Inflammatory macrophage (primary cell): ENCODE results near the gene TRAPPC3.

Experiments used
- DNase-seq, 2 donors: peaks; one replicate each; pipeline ENCODE4 v3.0.0-alpha.2; 2020 to 2022

The TRAPPC3 gene

DNA sequence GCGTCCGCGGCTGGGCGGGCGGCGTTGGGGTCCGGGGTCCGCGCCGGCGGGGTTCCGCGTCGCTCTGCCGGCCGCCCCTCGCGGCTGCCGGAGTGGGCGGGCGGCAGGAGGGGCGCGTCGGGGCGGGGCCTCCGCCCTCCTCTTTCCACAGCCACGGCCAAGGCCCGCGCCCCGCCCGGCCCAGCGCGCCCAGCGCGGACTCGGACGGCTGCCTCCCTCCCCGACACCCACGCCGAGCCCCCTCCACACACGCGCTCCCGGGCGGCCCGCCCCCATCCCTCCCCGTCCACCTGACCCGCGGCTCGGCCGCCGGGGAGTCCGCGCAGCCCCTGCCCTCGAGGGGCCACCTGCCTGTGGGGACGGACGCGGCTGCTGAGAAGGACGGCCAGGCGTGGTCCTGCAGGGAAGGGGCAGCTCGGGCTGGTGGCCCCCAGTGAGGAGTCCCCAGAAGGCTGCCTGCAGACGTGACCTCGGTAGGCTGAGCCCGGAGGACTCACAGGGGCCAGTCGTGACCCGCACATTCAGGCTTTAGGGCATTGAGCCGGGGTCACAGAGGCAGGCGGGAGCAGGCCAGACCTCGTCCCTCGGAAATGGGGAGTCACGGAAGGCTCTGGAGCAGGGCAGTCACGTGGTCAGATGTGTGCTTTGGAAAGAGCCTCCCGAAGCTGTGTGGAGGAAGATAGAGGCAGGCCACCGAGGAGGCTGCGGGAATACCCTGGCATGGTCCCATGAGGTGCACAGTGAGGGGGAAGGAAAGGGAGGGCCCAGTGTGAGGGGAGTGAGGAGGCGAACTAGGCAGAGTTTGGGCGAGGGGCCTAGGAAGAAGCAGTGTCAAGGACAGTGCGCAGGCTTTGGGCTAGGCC lies 23.9 kb downstream of the TRAPPC3 start, which contains the start of gene COL8A2:
TSS of gene COL8A2 (minus strand) at position 94 of the 863 bp plus-strand sequence. CDS start 24,980 bp downstream, outside the sequence.
- peak; percentile 10 to 53 for DNase-seq

DNA sequence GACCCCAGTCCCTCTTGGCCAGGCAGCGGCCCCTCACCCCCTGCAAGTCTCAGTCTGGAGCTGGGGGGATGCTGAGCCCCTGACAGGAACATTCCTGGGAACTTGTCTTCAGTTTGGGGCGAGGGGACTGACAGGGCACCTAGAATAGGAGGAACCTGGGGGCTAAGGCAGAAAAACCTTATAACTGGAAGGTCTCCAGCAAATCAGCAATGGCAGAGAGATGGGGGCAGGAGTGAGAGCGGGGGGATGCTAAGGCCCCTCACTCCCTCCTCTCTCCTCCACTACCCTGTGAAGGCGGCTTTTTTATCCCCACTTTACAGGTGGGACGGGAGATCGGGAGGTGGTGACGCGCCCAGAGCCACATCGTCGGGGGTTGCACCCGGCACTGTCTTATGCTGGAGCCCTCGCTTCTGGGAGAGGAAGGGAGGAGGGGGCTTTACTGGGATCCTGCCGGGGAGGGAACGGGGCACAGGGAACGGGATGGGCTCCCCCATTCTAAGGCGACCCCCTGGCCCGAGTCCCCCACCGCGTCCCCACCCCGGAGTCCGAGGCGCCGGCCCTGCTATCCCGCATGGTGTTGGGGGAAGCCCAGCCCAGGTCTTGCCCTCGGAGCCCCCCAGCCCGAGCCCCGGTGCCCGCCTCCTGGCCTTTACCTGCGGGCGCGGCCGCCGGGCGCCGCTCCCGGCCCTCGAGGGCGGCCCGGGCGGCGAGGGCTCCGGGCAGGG lies 24.7 kb downstream of the TRAPPC3 start:
- DNase-seq = no peak

DNA sequence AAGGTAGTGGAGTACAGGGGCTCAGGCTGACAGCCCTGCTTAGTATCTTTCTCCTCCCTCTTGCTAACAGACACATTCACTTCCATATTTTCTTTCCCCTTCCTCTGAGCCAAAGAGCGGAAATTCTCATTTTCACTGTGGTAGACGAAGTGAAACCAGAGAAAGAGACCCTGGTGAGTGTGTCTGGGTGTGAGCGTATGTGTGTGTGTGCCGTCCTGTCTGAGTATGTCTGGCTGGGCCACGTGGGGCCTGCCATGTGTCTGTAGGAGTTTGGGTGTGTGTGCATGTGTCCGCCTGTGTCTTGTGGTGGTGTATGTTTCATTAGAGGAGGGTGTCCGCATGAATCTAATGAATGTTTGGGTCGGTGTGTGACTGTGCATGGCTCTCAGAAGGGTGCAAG lies 25.9 kb downstream of the TRAPPC3 start:
- peak; percentile 86 to 93 for DNase-seq

DNA sequence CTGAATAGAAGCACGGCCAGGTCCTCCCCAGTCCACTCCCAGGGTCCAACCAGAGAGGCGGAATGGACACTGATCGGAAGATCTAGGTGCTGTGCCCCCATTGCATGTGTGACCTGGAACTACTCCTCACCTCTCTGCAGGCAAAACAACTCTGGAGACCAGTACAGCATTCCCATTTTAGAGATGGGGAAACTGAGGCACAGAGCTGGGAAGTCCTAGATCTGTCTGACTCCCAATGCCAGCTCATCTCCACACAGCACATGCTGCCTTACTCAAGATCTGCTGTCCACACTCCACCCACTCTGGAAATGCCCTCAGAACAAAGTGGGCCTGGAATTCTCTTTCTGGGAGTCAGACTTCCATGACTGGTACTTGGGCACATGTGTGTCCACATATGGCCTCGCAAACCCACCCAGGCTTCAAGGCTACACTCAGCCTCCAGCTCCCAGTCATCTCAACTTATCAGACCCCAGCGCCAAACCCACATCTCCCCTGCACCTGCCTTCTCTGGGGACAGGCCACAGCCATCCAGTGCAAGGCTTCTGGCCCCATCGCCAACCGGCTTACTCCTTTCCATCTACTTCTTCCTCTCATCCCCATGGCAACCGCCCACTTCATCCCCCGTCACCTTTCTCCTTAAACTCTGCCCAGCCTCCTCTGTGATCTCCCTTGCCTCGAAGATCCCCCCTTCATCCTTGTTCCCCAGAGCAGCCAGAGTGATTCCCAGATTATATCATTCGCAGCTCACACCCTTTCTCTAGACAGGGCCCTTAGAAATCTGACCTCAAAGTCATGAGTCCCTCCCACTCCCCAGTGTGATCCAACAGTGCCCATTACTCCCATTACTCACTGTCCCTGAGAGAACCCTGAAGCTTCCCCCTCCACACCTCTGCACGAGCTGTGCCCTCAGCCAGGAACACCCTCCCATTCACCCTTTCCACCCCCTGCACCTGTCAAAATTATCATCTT lies 26.9 kb downstream of the TRAPPC3 start:
- DNase-seq = peak; percentile 52 to 89

DNA sequence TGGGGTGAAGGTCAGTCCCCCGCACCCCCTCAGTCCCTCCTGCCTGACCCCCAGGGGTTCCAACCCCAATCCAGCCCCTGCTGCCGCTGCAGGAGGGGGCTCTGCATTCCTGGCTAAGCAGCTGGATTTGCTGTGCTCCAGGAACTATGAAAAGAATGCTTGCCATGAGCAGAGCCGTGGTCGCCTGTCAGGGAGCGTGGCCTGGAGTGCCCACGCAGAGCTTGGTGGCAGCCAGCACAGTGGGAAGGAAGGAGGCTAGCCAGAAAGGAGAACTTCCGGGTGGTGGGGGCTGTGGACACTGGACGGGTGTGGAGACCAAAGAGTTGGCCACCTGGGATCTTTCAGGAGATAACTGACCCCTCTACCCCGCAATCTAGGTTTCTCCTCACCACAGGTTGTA lies 29.8 kb downstream of the TRAPPC3 start:
- peak; percentile 72 to 89 for DNase-seq

DNA sequence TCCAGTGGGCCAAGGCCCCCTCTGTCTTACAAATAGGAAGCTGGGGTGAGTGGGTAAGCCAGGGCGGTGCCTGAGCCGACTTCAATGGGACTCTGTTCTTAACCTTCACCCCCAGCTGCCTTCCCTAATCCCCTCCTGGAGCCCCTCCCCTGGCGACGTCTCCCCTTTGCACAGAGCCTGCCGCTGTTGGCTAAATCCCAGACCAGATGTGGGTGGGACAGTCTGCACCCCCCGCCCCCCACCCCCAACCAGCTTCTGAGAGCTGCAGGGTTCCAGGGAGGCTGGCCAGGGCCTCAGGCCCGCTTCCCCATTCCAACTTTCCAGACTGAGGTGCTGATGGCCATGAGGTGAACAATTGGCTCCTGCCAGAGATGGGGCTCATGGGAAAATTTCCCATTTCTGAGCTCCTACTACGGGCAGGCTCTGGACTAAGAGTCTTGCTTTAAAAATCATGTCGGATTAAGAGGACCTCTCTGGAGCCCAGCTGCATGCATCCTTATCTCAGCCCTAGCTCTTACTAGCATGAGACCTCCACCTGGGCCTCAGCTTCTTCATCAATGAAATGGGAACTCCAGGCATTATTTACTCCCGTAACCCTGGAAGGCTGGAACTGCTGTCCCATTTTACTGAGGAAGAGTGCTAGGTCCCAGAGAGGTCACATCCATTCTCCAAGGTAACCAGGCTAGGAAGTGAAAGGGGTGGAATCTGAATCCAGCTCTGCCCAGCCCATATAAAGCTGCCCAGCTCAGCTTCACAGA lies 30.7 kb downstream of the TRAPPC3 start:
- no peak for DNase-seq

DNA sequence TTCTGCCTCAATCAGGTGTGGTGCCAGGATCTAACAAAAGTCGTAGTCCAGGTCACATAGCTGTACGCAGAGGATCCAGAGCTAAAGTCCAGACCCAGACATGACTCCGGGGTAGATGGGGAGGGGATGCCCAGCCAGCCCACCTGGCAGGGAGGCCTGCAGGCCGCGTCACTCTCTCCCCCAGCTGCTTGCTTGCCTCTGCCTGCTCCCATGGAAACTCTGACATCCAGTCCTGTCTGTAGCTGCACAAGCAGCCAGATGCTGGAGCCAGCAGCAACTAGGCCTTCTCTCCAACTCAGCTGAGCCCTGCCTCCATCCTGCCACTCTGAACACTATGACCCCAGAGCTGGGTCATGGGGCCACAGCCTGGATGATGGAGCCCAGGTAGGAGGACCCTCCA lies 32.4 kb downstream of the TRAPPC3 start:
- no peak for DNase-seq

DNA sequence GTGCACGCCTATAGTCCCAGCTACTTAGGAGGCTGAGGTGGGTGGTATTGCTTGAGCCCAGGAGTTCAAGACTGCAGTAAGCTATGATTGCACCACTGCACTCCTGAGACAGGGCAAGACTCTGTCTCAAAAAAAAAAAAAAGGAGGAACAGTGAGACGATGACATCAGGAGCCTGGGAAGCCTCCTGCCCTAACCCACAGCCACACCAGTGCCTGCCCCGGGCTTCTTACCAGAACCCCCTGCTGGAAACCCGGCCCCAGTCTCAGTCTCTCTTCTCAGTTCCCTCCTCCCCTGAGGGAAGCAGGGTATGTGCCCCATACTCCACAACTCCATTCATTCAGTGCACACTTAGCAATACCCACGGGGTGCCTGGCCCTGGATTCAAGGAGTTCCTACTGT lies 33.4 kb downstream of the TRAPPC3 start:
- DNase-seq = peak; percentile 77 to 82

DNA sequence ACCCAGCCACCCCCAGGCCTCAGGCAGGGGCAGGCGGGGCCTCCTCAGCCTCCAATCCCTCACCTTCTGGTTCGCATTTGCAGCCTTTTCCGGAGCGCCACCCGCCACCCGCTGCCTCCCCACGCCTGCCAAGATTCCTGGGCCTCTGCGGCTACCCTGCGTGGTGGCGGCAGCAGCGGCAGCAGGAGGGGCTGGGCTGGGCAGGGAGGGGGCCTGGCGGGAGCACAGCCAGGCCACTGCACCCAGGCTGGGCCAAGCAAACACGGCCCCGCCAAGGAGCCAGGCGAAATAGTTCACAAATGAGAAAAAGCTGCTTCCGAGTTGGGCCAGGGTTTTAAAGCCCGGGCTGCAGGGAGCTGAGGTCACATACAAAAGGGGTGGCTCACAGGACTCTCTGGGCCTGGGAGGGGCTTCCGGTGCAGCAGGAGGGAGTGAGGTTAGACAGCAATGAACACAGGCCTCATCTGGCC lies 34.1 kb downstream of the TRAPPC3 start:
- no peak for DNase-seq

DNA sequence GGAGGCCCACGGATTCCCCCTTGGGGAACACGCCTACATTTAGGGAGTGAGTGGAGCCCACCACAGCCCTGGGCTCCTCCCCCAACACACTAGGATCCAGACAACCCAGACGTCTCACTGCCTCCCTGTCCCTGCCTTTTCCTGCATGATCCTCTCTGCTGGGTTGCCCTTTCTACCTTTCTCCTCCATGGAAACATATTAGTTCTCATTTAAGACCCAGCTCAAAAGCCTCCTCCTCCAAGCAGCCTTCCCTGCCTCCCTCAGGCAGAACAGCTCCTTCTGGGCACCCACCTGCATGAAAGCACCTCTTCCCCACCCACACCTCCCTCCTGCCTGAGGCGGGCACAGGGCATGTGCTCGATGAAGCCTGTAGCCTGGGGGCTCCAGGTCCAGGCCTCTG lies 34.9 kb downstream of the TRAPPC3 start:
- no peak for DNase-seq

DNA sequence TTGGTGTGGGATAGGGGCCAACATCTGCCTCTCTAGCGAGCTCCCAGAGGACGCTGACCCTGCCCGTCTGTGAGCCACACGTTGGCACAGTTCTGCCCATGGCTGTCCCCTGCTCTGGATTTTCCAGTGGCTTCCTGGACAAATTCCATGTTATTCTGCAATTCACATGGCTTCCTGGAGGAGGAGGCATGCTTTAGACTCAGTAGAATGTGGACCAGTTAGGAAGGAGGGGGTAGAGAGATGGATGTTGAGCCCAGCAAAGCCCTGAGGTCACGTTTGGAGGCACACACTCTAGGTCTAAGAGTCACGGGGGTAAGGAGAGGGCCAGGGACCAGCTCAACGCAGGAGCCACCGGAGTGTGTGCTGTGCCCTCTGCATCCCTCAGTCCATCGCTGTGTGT lies 36.5 kb downstream of the TRAPPC3 start:
- DNase-seq = no peak

DNA sequence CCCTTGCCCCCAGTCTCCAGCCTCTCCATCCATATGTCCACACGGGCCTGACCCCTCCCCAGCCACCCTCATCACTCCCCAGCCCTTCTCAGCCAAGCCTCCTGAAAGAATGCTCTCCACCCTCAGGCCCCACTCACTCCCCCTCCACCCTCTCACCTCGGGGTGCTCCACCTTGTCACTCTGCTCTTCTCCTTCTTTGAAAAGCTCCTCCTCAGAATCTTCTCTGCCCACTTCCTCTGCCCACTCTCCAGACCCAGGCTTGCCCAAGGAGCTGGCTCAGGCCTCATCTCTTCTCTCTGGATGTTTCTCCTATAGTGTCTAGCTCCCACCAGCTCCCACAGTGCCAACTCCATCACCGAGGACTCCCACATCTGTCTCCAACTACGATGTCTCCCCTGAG lies 38.1 kb downstream of the TRAPPC3 start:
- no peak for DNase-seq

DNA sequence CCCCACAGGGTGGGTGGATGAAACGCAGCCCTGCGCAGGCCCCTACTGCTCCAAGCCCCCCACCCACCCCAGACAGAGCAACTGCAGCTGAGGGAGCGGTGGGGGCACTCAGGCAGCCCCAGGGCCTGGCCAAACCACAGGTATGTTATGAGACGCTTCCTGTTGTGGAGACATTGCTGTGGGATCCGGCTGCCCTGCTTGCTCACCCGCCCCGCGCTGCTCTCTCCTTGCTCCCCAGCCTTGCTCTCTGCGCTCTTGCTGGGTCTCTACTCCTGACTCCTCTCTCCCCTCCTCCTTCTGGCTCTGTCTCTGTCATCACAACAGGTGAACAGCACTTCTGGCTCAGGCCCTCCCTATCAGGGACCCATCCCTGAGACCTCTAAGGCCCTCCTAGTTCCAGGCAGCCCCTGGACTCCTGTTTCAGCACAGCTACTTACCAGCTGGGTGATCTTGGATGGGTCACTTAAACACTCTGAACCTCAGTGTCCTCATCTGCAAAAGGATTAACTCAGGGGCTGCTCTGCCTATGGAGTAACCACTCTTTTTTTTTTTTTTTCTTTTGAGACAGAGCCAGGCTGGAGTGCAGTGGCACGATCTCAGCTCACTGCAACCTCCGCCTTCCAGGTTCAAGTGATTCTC lies 40.1 kb downstream of the TRAPPC3 start:
- DNase-seq = no peak

DNA sequence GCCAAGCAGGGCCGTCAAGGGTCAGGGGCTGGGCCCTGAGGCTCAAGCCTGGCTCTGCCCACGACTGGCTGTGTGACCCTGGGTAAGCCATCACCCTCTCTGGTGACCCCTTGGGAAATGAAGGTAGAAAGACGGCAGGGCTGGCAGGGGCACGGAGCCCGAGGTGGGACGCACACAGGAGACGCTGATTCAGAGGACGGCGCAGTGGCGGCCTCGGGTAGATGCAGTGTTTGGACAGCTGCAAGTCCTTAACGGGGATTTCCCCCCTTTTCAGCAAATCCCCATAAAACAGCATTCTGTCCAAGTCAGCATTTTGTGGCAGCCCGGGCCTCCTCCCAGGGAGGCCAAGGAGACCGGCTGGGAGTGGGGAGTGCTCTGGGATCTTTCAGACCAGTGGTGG lies 41.0 kb downstream of the TRAPPC3 start:
- no peak for DNase-seq

DNA sequence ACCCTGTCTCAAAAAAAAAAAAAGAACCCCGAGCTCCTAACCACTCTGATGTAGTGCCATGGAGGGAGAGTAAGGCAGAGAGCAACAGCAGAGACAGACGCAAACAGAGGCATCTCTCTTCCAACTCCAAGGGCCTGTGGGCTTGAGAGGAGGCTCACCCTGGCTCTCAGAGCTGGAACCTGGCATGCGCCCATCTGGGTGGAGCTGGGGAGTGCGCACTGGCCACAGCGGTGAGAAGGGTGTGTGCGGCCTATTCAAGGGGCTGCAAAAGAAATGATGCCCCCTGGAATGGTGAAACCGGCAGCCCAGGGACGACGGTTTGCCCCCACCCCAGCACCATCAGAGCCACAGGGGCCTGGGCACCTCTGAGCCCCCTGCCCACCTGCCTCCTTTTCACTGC lies 41.9 kb downstream of the TRAPPC3 start:
- DNase-seq = no peak

DNA sequence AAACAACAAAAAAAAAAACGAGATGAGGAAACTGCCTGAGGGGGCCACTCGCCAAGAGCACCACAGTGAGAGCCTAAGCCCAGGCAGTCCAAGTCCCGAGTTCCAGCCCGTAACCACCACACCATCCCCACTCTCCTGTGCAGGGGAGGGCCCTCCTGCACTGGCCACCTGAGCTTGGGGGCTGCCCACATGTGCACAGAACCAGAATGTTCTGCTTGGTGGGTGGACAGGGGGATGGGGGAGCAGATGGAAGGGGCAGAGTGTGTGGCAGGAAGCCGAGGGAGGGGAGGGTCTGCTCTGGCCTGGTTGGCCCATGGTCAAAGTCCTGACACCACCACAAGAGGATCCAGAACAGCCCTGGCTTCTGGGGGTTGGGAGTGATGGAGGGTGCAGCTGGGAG lies 43.0 kb downstream of the TRAPPC3 start:
- DNase-seq = no peak

DNA sequence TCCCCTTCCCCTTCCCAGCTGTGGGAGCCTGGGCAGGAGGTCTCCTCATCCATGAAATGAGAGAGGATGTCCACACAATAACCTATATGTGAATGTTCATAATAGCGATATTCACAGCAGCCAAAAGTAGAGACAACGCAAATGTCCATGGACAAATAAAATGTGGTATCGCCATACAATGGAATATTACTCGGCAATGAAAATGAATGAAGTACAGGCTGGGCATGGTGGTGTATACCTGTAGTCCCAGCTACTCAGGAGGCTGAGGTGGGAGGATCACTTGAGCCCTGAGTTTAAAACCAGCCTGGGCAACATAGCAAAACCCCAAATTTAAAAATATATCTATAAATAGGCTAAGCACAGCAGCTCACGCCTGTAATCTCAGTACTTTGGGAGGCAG lies 47.7 kb downstream of the TRAPPC3 start:
- no peak for DNase-seq

DNA sequence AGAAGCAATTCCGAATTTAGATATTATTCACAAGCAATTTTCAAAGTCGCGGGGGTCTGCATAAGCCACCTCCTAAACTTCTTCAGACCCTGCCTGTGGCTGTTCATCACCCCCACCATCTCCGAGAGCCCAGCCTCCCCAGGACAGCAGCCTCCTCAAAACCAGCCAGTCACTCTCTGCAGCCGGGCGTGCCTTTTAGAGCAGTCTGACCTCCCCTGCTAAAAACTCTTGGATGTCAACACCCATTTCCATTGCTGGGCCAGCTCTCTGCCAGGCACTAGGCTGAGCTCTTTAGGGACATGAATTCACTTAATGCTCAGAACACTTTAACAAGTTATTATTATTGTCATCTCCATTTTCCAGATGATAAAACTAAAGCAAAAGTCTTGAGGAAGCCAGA lies 48.9 kb downstream of the TRAPPC3 start:
- no peak for DNase-seq

DNA sequence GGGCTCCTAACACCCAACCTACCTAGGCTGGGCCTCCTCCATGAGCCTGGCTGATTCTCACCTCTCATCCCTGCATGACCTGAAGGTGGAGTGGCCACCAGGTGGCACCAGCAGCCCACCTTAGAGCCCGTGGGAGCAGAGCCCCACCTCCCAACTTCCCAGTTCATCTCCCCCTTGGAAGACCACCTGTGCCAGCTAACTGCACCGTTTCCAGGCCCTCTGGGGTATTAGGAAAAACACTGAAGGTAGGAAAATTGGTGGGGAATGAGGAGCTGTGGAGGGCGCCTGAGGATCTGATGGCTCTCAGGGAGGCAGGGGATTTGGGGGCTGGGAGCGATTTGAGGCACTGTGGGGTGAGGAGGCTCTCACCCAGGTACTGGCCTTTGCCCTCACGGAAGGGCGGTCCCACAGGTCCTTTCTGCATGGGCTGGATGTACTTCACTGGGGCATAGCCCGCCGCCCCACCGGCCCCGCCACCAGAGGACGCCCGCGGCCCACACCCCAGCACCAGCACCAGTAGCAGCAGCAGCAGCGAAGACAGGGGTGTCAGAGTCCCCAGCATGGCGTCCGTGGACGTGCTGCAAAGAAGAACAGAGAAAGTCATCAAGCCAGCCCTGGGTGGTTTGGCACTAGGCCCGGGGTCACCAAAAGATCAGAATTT lies 49.5 kb downstream of the TRAPPC3 start:
- DNase-seq = peak; percentile 54 to 63

DNA sequence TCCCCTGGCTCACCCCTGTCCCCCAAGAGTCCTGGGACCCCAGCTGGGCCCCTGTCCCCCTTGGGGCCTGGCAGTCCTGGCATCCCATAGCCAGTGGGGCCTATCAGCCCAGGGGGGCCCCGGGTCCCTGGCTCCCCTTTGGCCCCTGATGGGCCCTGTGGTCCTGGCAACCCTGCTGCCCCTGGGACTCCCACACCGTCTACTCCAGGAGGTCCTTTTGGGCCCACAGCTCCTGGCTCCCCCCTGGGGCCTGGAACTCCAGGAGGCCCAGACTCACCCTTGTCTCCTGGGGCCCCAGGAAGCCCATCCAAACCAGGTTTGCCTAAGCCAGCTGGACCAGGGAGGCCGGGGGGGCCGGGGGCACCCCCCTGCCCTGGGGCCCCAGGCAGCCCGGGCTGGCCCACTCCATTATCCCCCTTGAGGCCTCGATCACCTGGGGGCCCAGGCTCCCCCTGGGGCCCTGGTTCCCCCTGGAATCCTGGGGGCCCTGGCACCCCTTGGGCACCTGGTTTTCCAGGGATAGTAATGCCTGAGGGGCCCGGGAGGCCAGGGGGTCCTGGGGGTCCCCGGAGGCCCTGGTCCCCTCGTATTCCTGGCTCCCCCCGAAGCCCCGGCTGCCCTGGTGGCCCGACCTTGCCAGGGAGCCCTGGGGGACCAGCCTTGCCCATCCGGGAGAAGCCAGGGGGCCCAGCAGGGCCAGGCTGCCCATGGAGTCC lies 50.5 kb downstream of the TRAPPC3 start:
- DNase-seq = no peak
